PC-3 (cell line): Measurements from ENCODE around the gene HMCN1.

Experiments
- EZH2 ChIP-seq: fragments of 300-600 bp; sonication (generic); IDR thresholded peaks from one replicate; pipeline ENCODE4 v1.6.1; 2017; ENCODE audit warnings: antibody characterized with exemption, mild to moderate bottlenecking, low read length; ENCODE audit not compliant: unreplicated experiment
- EZH2phosphoT487 ChIP-seq: fragments of 300-600 bp; sonication (generic); IDR thresholded peaks from 2 replicates; pipeline ENCODE4 v1.6.1; 2018; ENCODE audit warnings: mild to moderate bottlenecking, antibody characterized with exemption, low read length, borderline replicate concordance
- TF ChIP-seq, protein P1 (sequence below): fragments of 300-600 bp; sonication (generic); conservative IDR thresholded peaks from 2 replicates; pipeline ENCODE4 v1.5.1; 2017; ENCODE audit warnings: antibody characterized with exemption, low read depth, mild to moderate bottlenecking, low read length

DNA sequence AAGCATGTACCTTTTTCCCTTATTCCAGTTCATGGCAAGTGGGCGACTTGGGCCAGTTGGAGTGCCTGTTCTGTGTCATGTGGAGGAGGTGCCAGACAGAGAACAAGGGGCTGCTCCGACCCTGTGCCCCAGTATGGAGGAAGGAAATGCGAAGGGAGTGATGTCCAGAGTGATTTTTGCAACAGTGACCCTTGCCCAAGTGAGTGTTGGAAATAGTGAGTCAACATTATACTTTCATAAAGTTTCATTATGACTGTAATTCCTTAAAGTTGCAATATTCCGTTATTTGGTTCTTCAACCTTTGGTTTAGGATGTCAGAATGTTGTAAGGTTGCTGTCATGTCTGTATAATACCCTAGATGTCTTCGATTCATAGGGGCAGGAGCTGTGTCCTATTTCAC lies 410.3 kb downstream of the HMCN1 start:
- TF ChIP-seq, protein P1, sequence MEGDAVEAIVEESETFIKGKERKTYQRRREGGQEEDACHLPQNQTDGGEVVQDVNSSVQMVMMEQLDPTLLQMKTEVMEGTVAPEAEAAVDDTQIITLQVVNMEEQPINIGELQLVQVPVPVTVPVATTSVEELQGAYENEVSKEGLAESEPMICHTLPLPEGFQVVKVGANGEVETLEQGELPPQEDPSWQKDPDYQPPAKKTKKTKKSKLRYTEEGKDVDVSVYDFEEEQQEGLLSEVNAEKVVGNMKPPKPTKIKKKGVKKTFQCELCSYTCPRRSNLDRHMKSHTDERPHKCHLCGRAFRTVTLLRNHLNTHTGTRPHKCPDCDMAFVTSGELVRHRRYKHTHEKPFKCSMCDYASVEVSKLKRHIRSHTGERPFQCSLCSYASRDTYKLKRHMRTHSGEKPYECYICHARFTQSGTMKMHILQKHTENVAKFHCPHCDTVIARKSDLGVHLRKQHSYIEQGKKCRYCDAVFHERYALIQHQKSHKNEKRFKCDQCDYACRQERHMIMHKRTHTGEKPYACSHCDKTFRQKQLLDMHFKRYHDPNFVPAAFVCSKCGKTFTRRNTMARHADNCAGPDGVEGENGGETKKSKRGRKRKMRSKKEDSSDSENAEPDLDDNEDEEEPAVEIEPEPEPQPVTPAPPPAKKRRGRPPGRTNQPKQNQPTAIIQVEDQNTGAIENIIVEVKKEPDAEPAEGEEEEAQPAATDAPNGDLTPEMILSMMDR, result no peak
- no peak for TF ChIP-seq EZH2
- no peak for TF ChIP-seq EZH2phosphoT487
